Hypothalamus (tissue), 51 donors: Measurements from ENCODE around the gene RNF19B.
"Not testable (repeated sequence)": the region's sequence is repeated elsewhere in the genome, so short reads cannot be mapped to it uniquely, and the experiment has no call there.

Source experiments
- DNase-seq, 51 donors: peaks; one replicate each; lab custom pipeline; 2025; lab: John Stamatoyannopoulos, UW

Gene RNF19B

DNA sequence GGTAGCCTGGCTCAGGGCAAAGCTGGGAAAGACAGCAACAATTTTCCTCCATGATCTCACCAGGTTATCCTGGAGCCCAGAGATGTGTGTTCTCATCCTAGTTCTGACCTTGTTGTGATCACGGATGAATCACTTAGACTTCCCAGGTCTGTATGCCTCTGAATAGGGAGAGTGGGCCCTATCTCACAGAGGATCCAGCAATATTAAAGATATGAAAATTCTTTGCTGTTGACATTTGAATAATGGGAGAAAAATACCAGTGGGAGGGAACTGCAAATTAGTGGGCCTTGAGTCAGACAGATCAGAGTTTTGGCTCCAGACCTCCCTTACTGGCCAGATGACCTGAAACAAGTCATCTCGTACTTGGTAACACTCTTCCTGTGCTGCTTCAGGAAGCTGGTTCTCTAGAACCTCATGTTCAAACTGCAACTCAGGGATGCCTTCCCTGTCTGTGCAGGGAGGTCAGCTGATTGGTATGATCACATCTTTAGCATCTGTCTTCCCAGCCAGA is 32.8 kb upstream of the RNF19B start:
- DNase-seq, result no peak

DNA sequence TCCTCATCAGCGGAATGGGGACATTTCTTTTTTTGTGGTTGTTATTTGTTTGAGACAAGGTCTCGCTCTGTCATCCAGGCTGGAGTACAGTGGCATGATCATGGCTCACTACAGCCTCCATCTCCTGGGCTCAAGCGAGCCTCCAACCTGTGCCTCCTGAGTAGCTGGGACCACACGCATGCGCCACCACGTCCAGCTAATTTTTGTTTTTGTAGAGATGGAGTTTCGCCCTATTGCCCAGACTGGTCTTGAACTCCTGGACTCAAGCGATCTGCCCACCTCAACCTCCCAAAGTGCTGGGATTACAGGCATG is 28.7 kb upstream of the RNF19B start:
- not testable (repeated sequence) for DNase-seq

DNA sequence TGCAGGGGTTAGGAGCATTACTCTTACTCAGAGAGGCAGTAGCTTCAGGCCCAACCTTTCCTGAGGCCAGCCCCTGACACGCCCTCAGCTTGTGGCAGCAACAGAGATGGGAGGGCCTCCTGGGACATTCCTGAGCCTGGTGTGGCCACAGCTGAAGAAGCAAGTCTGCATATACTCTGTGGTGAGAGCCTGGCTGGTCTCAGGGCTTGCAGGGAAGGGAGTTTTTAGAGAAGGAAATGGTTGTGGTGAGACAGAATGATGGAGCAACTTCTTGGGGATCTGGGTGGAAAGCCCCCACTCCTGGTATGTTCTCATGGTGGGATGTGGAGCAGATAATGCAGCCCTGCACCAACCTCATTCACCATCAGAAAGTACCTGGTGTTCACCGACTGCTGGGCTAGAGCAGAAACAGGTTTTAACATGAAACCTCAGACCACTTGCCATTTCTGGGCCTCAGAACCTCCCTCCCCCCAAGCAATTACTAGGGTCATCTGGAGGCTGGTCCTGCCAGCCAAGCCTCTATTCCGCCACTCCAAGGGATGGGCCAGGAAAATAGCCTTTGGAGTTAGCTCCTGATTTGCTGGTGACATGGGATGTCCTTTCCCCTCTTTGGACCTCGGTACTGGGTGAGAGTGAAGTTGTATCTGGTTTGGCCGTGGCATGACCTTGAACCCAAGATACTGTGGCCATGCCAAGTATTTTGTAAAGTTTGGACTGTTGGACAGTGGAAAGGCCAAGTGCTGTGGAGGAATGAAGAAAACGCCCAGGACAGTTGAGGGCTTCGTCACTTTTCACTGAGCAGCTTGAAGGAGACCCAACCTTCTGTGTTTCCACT is 28.1 kb upstream of the RNF19B start:
- DNase-seq, result peak in 22 of 51 donors; percentile 13 to 53 (median 34)

DNA sequence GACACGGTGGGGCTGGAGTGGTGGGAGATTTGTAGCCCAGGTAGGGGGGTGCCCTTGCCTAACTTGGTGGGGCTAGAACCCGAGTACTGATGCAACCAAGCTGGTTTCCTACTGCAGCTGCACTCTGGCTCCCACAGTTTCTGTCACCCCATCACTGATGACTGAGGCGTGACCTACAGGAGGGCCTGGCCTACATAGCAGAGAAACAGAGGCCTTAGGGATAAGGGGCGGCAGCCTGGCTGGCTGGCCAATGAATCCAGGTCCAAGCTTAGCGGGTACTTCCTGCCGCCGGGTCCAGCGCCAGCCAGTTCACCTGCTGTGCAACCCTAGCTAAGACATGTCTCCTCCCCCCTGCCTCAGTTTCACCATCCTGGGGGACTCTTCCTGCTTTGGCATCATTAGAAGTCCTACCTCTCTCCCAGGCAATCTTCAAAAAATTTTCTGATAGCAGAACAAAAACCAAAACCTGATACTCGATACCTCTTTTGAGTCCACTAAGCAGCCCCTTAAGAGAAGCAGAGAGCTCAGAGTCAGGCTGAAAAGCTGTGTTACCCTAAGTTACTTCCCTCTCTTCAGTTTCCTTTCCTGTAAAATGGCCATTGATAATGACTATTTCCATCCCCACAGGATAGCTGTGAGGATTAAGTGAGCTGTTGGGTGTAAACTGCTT is 27.3 kb upstream of the RNF19B start:
- no peak for DNase-seq

DNA sequence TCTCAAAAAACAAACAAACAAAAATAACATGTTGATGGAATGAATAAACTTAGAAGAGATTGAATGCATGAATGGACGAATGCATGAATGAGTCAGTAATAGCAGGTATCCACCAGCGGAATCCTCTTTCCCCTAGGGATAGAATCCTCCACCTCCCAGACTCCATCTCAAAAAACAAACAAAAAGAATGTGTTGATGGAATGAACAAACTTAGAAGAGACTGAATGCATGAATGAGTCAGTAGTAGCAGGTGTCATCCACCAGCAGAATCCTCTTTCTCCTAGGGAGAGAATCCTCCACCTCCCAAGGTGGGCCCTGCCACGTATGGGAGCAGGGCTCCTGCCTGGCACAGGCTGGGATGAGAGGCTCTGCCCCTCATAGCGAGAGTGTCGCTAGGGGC is 26.8 kb upstream of the RNF19B start:
- no peak for DNase-seq

DNA sequence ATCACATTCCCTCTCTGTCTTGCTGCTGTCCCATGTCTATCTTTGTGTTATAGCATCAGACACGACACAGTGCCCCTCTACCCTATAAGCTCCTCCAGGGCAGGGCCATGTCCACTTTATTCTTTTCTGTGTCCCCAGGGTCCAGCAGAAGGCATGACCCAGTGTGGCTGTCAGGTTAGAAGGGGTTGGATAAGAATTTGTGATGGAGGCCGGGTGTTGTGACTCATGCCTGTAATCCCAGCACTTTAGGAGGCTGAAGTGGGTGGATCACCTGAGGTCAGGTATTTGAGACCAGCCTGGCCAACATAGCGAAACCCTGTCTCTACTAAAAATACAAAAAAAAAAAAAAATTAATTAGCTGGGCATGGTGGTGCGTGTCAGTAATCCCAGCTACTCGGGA is 26.3 kb upstream of the RNF19B start:
- no peak for DNase-seq

DNA sequence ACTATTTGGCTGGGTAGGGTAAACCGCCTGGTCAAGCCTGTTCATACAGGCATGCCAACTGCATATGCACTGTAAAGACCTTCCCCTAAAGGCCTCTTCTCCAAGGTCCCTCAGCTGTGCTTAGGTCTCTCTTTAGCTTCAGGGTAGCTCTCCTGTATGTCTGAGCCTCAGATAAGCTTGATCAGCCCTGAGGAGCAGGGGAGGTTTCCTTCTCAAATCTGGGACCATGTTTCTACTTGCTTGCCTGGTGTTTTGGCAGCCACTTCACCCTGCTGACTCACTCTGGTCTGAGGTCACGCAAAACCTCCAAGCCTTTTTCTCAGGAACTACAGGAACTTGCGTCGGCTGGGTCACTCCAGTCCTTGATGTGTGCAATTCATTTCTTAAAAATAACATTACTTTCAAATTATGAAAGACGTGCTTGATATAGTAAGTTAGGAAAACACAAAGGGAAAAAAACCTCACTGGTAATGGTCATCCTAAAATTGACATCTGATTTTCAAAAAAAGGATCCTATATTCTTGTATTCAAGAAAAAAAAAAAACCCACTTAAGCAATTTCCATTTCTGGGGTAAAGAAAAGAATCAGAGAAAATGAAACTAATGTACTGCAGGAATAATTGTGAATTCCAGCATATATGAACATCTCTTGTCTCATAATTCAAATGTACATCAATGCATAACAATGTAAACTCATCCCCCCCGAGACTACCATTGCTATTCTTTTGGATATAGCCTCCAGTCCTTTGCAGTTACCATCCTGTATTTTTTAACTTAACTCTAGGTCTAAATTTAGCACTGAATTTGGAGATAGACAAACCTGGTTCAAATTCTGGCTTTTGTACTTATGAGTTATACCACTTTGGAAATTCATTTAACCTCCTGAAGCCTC is 24.8 kb upstream of the RNF19B start:
- DNase-seq, result peak in 22 of 51 donors; percentile 9 to 67 (median 33)

DNA sequence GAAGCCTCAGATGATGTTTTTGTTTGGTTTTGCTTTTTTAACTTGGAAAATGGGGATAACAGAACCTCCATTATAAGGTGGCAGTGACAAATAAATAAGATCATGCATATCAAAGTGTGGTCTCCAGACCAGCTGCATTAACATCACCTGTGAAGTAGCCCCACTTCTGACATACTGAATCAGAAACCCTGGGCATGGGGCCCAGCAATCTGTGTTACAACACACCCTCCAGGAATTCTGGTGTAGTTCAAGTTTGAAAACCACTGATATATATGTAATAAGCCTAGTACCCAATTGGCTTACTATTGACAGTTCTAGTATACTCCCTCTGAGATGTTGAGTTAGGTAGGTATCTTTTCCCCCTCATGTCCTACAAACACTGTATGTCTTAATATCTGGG is 24.1 kb upstream of the RNF19B start:
- no peak for DNase-seq

DNA sequence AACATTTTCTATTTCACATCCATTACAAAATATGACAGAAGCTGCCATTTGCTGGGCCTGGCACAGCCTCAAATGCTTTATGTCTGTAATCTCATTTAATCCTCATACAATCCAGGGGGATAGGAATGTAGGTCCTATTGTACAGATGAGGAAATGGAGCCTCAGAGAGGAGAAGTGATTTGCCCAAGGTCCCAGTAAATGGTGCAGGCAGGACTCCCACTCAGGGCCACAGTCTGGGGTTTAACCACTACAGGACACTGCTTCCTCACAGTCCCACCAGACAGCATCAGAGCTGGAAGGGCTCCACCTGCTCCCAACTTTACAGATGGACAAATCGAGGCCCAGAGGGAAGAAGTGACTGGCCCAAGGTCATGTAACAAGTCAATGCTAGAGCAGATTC is 20.6 kb upstream of the RNF19B start:
- DNase-seq, result no peak

DNA sequence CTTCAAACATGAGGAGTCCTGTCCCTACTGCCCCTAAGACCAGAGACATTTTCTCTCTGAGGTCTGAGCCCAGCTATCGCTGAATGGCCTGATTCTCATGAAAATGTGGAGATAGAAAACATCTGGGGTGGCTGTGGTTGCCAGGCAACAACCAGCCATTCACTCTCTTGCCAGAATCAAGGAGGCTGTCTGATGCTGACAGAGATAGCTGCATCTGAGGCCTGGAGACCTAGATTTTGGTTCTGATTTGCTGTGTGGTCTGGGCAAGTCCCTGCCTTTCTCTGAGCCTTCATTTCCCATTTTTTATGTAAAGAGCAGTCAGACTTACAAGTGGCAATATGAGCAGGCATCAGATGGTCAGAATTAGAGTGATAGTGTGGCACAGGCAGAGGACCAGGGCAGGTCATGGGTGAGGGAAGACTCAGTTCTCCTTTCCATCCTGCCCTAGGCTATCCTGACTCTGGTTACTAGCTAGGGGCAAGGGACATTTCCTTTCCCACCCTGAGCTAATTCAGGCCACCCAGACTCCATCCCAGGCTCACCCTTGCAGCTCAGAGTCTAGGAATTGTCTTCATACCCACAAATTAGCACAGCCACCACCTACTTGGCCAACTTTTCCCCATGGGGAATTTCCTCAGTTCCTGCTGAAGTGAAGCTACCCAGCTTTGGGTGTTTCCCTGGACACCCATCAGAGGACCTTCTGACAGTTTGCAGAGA is 20.0 kb upstream of the RNF19B start:
- DNase-seq, result peak in 15 of 51 donors; percentile 15 to 69 (median 33)

DNA sequence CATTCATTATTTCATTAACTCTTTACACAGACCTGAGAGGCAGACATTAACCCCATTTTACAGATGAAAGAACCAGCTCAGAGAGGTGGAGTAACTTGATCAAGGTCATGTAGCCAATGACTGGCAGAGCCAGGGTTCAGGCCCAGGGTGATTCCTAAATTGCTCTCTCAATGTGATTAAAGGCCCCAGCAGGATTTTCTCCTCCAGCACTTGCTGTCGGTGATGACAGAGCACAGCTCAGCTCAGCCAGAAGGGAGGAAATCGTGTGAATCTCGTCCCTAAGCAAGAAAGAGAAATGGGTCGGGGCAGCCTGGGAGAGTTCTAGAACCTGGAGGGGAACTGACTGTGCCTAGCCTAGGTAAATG is 19.5 kb upstream of the RNF19B start:
- peak in 1 of 51 donors; percentile 69 for DNase-seq

DNA sequence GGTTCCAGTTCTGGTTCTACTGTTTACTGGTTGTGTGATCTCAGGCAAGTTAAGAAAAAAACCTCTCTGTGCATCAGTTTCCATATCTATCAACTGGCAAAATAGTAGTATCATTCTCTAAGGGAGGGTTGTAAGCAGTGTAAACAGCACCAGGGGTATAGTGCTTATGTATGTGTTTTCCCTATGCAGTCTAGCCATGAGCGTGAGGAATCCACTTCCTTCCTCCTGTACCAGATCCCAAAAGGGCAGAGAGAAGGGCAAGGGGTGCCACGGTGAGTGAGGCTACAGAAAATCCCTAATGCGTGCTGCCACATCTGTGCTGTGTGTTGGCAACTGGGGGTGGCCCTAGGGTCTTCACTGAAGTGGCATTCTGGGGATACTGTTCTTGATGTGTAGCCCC is 18.4 kb upstream of the RNF19B start:
- DNase-seq, result no peak

DNA sequence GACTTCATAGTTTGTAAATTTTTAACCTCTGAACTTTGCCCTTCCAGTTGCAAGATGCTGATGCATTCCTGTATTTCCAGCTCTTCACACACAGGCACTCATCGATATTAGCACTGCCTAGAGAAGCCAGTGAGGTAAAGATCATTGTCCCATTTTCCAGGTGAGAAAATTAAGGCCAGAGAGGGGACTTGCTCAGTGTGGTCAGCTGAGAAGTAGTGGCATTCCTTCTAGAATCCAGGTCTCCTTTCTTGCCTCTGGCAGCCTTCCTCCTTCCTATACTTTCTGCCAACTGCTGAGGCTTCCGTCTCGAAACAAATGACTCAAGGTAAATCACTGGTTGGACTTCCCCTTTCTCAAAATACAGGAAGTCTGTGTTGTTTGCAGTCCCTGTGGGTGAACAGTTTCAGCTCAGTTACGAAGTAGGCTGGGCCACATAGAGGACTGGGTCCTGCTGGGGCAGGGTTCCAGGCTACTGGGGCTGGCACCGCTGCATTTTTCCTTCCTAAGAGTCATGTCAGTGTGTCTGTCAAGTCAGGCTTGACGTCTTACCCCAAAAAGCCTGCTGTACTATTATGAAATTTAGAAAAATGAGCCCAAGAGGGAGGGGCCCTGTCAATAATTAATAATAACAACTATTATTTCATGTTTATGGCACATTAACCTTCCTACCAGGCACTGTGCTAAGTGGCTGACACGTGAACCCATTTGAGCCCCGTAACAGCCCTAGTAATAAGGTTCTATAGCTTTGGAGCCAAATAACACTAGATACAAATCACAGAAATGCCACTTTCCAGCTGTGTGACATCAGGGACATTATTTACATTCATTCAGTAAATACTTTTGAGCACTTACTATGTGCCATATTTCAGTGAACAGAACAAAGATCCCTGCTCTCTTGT is 16.6 kb upstream of the RNF19B start:
- DNase-seq, result peak in 7 of 51 donors; percentile 10 to 33 (median 17)

DNA sequence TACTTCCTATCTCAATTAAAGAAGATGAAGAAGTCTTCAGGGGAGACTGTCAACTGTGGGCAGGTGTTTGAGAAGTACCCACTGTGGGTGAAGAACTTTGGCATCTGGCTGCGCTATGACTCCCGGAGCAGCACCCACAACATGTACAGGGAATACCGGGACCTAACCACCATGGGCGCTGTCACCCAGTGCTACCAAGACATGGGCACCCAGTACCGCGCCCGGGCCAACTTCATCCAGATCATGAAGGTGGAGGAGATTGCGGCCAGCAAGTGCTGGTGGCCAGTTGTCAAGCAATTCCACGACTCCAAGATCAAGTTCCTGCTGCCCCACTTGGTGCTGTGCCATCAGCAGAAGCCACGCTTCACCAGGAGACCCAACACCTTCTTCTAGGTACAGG is 15.5 kb upstream of the RNF19B start:
- no peak for DNase-seq

DNA sequence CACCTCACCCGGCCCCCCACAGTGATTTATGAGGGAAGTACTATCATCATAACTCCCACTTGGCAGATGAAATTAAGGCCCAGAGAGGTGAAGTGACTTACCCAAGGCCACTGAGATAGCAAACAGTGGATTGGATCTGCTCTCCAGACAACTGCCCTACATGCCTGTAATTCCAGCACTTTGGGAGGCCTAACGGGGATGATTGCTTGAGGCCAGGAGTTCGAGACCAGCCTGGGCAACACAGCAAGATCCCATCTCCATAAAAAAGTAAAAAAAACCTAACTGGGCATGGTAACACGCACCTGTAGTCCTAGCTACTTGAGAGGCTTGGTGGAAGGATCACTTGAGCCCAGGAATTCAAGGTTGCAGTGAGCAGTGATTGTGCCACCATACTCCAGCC is 14.2 kb upstream of the RNF19B start:
- no peak for DNase-seq

DNA sequence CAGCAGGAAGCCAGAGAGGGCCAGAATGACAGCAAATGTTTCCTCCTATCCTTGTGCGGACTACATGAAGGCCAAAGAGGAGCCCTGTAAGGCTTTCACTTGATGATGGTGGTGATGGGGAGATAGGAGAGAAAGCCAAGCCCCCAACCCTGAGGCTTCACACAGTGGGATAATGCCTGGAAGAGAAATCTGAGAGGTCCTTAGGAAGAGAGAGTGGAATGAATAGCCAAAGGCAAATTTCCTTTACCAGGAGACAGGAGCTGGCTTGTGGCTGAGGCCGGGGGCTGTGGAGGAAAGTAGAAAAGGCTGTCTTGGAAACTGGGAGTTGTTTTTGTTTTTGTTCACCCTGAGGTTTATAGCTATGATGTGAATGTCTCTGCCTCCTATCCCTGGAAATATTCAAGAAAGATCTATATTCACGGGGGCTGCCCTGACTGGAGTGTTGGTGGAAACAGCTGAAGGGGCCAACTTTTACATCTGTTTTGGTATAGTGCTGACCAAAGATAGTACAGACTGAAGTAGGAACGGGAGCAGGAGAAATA is 13.0 kb upstream of the RNF19B start:
- no peak for DNase-seq

DNA sequence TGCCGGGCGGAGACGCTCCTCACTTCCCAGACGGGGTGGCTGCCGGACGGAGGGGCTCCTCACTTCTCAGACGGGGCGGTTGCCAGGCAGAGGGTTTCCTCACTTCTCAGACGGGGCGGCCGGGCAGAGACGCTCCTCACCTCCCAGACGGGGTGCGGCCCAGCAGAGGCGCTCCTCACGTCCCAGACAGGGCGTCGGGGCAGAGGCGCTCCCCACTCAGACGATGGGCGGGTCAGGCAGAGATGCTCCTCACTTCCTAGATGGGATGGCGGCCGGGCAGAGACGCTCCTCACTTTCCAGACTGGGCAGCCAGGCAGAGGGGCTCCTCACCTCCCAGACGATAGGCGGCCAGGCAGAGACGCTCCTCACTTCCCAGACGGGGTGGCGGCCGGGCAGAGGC is 10.4 kb upstream of the RNF19B start:
- not testable (repeated sequence) for DNase-seq

DNA sequence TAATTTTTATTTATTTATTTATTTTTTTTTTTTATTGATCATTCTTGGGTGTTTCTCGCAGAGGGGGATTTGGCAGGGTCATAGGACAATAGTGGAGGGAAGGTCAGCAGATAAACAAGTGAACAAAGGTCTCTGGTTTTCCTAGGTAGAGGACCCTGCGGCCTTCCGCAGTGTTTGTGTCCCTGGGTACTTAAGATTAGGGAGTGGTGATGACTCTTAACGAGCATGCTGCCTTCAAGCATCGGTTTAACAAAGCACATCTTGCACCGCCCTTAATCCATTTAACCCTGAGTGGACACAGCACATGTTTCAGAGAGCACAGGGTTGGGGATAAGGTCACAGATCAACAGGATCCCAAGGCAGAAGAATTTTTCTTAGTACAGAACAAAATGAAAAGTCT is 8.8 kb upstream of the RNF19B start:
- DNase-seq, result not testable (repeated sequence)

DNA sequence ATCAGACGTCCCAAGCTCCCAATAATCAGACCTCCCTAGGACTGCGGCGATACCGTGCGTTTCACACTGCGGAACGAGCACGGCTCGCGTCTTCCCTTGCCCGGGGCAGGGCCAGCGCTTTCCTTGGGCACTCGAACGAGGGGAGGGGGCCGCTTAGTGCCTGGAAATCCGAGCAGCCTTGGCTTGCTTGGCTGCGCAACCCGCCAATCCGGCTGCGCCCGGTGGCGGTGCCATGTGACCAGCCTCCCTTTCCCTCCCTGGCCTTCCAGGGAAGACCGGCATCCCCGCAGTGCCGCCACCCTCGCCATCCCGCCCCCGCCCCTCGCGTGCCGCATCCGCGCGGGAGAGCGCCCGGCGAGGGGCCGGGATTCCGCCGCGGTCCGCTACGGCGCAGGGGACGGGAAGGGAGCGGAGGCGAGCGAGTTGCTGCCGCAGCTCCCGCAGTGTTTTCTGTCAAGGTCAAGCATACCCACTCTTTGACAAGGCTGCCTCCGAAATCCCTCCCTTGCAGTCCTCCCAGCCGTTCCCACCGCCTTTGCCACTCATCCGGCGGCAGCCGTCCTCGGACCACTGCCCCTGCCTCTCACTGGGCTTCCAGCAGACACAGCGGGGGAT is 8.3 kb upstream of the RNF19B start:
- DNase-seq, result peak in 48 of 51 donors; percentile 16 to 86 (median 69)
